Activated CD8-positive, alpha-beta memory T cell treated with anti-CD3 and anti-CD28 coated beads, Interleukin-2, amount 50 U/mL, for 4 hours (primary cell): ENCODE data around the gene BTN1A1.
"Not testable (repeated sequence)": the region's sequence is repeated elsewhere in the genome, so short reads cannot be mapped to it uniquely, and the experiment has no call there.

Experiments
- DNase-seq: peaks from one replicate; pipeline ENCODE4 v3.0.0-alpha.2; 2020

BTN1A1 gene

GRCh38 chr6:26541579-26541978 is 41.5 kb downstream of the BTN1A1 start:
- no peak for DNase-seq

GRCh38 chr6:26543953-26544352 is 43.9 kb downstream of the BTN1A1 start:
- no peak for DNase-seq

DNA sequence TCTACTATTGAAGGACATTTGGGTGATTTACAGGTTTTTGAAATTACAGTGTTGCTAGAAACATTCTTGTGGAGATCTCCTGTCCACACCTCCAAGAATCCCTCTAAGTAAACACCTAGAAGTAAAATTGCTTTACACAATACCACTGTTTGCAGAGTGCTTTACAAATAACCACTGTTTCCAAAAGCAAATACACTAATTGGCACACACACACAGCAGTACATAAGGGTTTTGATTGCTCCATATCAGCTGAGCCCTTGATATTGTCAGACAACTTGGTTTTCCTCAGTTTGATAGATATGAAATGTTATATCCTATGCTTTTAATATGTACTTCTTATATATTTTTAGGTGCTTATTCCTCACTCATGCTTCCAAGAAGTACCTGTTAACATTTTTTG is 44.4 kb downstream of the BTN1A1 start:
- DNase-seq: no peak

DNA sequence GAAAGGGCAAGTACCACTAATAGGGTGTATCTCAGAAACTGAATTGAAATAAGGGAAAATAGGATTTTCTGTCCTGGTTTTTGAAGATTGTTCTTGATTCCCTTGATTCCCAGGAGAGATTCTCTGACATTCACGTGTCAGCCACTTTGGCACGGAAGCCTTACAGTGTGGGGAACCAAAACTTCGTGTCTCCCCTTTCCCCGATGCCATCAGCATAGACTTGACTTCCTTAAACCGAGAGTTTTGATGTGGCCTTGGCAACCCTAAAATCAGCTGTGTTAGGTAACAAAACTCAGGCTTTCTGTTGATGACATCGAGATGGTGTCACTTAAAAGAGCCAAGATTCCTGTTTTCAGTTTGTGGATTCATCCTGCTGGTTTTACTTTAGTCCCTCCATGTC is 45.5 kb downstream of the BTN1A1 start:
- DNase-seq: no peak

DNA sequence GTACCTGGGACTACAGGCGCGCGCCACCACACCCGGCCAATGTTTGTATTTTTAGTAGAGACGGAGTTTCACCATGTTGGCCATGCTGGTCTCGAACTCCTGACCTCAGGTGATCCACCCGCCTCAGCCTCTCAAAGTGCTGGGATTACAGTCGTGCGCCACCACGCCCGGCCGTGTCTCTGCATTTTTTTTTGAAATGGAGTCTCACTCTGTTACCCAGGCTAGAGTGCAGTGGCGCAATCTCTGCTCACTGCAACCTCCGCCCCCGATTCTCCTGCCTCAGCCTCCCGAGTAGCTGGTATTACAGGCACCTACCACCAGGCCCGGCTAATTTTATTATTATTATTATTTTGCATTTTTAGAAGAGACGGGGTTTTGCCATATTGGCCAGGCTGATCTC is 47.3 kb downstream of the BTN1A1 start:
- DNase-seq: not testable (repeated sequence)

GRCh38 chr6:26550250-26550993 is 50.3 kb downstream of the BTN1A1 start:
- peak; percentile 40 for DNase-seq

DNA sequence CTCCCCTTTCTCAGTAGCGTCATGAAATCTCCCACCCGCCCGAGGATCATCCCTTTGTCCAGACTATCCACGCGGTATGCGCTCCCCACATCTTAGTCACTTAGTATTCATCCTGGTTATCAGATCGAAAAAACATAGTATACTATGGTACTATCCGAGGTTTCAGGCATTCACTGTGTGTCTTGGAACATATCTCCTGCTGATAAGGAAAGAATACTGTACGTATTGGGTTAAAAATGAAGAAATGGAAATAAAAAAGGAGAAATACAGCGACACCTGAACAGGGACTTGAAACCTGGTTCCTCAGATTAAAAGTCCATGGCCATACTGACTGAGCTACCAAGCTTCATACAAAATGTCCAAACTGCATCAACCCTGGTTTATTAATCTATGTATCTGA is 52.1 kb downstream of the BTN1A1 start:
- DNase-seq: no peak

GRCh38 chr6:26552640-26553188 is 52.6 kb downstream of the BTN1A1 start:
- no peak for DNase-seq

DNA sequence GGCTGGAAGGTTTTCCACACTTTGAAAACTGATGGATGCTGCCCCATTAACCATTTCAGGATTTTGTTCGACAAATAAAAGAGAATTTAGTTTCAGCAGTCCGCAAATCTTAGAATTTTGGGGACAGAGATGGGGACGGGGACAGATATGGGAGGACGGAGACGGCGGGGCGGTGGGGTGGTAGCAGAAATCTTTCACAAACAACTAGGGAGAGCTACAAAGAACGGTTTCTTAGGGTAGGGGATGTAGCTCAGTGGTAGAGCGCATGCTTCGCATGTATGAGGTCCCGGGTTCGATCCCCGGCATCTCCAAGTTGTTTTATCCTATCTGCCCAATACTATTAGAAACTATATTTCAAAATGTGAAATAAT is 53.1 kb downstream of the BTN1A1 start:
- DNase-seq: peak; percentile 75

DNA sequence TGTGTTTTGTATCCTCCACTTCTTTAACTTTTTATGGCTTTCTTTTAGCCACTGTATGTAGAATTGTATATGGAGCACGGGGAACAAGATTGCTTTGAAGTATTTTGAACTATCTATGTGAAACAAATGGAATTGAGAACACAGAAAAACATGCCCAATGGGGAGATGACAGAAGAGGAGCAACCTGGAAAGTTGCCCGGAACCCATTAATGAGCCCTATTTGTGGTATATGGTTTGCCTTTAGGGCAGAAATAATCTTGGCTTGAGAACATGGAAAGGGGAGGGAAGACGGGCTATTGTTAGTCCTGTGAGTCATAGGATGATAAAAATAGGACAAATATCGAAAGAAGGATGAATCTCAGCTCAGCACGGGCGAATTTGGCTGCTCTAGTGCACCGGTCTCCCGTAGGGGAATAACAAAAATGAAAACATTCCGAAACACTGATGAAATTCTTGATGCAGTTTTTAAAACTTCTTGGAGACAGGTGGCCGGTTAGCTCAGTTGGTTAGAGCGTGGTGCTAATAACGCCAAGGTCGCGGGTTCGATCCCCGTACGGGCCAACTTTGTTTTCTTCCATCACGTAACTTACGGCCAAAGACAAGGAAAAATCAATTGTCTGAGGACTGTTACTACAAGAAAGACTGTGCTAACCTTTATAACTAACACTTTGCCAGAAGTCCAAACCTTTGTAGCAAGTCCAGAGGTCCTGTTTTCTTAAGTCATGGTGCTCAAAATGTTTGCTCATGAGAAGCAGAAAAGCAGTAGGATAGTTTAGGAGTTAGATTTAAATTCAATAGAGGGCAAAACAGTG is 53.7 kb downstream of the BTN1A1 start:
- peak; percentile 79 for DNase-seq

GRCh38 chr6:26554447-26554696 is 54.3 kb downstream of the BTN1A1 start:
- DNase-seq: no peak

DNA sequence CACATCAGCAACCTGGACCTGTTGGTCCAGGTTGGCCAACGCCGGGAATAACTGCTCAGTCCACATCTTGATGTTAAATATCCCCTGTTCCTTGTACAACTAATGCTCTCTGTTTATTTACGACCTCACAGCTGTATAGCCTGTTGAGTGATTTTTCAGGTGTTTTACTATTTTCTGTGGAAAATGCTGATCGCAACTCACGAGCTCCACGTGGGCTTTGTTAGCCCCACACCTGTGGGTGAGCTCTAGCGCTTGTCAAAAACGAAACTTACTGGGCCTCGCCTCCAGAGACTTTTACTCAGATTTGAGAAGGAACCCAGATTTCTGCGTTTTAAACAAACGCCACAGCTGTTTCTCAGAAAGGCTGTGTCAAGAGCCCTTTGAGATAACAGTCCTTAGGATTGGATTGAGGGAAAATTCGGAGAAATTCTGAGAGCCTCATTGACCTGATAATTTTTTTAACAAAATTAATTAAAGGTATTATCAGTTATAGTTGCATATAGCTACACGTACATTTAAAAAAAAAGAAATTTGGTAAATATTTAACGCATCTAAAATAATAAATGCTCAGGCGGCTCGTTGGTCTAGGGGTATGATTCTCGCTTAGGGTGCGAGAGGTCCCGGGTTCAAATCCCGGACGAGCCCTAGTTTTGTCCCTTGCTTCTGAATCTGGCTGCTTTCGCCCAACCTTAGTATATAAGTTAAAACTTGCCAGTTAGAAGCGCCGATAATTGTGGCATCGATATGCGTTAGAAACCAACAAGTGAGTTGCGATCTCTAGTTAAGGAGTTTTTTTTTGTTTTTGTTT is 54.8 kb downstream of the BTN1A1 start:
- peak; percentile 48 for DNase-seq

DNA sequence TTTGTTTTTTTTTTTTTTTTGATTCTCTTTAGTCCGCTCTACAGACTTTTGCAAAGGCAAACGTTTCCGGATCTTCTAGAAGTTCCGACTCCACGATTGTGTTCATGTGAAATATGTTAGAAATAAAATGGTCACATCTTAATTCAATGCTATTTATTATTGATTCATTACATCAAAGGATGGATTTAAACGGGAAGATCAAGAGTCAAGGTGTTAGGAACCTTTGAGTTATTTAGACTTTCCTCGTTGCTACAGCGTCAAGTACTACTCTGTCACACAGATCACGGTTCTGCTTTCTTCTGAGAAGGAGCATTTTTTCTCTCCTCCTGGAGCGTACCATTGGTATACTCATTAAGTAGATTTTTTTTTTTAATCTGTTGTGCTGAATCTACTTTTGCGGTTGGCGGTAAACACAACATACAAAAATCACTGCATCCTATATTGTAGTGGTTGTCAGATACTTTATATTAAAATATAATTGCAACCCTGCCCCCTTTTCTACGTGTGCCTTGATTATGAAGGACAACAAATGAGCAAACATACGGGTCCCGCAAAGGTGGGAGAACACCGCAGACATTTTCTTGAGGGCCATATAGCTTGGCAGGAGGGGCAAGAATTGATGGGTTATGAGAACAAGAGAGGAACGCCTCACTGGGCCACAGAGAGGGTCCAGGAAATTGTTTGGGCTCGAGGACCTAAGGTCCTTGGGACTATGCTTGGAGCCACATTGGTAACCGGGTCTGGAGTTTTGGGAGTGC is 55.6 kb downstream of the BTN1A1 start:
- no peak for DNase-seq

DNA sequence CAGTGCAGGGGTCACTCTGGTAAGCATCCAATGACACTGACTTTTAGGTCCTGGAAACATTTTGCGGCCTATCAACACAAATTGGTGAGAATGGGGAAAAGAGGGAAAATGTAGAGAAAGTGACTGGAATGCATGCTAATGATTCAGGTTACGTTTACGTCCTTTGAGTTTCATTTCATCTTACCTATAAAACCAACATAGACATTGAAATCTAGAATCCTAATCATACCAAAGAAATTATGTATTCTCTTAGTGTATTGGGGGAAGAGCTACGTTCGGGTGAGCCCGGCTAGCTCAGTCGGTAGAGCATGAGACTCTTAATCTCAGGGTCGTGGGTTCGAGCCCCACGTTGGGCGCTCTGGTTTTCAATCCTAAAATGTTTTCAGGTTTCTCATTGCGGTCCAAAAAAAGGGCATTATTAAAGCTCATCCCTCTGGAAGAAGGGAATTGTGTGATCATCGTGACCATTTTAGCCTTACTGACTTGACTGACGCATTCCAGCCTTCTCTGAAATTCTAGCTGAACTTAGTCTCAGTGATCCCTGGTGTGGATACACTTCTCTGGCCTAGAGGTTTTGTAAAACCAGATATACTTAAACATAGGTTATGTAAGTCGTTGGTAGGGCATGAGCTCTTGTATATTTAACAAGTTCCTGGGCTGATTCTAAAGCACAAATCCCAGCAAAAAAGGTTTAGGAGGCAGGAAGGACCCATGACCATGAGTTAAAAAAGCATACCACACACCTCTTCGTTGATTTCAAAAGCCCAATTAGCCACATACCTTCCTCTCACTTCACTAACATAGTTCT is 56.4 kb downstream of the BTN1A1 start:
- peak; percentile 32 for DNase-seq
